ENCODE measurements around the gene MYO3B. TPM values are rescaled to one million over a fixed set of nuclear protein-coding genes. Genes with fewer than 3 reads are reported as not detected.

The MYO3B gene
- total and polyA plus RNA-seq, 8 donors, result 0.38 to 1.3 (median 0.52) TPM

DNA sequence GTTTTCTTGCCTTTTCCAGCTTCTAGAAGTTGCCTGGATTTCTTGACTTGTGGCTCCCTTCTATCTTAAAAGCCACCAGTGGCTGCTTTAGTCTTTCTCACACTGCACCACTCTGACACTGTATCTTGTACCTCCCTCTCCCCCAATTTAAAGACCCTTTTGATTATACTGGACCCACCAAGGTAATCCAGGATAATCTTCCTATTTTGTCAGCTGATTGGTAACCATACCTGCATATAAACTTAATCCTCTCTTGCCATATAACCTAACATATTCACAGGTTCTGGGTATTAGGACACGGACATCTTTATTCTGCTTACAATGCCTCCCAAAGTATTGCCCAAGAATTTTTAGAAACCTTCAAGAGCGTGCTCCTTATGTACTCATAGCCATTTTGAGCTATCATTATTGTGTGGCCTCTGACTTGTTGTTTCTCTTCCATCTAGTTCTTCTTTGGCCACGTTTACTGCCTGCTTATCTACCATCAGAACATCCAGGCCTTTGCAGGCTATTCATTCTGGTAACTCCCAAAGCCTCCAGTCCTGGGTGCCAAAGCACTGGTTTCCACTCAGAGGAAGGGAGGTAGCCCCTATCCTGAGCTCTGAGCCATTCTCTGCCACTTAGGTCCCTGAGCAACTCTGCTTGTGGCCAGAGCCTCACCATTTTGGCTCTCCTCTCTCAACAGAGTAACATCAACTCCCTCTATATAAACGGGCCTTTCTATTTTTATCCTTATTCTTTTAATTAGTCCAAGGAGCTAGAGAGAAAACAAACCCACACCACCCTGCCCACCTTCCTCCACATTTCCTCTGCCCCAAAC lies 70.8 kb downstream of the MYO3B start:
- FAIRE-seq (no peak), DNase-seq (no peak), ATAC-seq (no peak)
- Histone ChIP-seq H3K4me3 (no peak overlapping the region), H3K36me3 (no peaks in the 10 kb centered on the region), H3K4me1 (no peaks in the 10 kb centered on the region), H3K9me3 (no peaks in the 10 kb centered on the region), H3K27me3 (no peaks in the 10 kb centered on the region), H3K27ac (no peak overlapping the region)
- intact Hi-C loops (cut with DNase I), result no loop called here
- 57 to 72% methylated on average over 4 of the region's 4 CpGs for WGBS, 2 donors
- TF ChIP-seq, protein P1, sequence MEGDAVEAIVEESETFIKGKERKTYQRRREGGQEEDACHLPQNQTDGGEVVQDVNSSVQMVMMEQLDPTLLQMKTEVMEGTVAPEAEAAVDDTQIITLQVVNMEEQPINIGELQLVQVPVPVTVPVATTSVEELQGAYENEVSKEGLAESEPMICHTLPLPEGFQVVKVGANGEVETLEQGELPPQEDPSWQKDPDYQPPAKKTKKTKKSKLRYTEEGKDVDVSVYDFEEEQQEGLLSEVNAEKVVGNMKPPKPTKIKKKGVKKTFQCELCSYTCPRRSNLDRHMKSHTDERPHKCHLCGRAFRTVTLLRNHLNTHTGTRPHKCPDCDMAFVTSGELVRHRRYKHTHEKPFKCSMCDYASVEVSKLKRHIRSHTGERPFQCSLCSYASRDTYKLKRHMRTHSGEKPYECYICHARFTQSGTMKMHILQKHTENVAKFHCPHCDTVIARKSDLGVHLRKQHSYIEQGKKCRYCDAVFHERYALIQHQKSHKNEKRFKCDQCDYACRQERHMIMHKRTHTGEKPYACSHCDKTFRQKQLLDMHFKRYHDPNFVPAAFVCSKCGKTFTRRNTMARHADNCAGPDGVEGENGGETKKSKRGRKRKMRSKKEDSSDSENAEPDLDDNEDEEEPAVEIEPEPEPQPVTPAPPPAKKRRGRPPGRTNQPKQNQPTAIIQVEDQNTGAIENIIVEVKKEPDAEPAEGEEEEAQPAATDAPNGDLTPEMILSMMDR (IDR thresholded peaks at IDR 0.05), result no peak

DNA sequence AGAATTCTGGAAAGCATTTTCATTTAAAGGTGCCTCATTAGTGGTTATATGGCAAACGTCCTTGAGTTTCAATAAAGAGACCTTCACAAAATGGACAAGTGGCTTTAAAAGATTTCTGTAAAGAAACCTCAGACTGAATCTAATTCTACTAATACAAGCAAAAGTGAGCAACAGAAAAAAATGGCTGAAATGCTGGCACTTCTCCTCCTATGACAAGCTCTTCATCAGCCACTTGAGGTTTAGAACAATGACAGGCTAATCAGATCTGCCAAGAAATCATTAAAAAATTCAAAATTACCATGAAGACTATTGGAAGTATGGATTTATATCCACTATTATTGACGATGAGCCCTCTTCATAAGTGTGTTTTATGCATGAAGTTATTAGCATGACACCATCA lies 71.8 kb downstream of the MYO3B start:
- ATAC-seq, result no peak
- WGBS, 2 donors, result 42 to 64% methylated on average over 2 of the region's 2 CpGs
- Histone ChIP-seq H3K9me3 (no peaks in the 10 kb centered on the region), H3K4me1 (no peaks in the 10 kb centered on the region), H3K4me3 (no peak overlapping the region), H3K27ac (no peak overlapping the region), H3K27me3 (no peaks in the 10 kb centered on the region), H3K36me3 (no peaks in the 10 kb centered on the region)
- intact Hi-C loops (cut with DNase I), result no loop called here
- FAIRE-seq, result no peak
- no peak for DNase-seq
- TF ChIP-seq, protein P1 (IDR thresholded peaks at IDR 0.05), result no peak

DNA sequence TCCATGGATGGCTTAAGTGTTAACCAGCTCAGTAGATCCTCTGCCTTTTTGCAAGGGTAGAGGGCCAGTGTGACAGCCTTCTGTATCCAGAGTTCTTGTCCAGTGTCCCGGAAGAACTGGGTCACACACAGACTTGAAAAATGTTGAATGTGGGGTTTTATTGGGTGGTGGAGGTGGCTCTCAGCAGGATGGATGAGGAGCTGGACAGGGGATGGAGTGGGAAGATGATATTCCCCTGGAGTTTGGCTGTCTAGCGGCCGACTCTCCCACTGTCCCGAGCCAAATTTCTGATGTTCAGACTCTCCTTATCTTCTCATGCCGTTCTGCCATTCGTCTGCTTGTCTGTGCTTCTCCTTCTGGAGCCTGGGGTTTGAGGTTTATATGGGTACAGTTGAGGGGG lies 72.6 kb downstream of the MYO3B start:
- Histone ChIP-seq H3K27me3 (no peaks in the 10 kb centered on the region), H3K4me3 (no peak overlapping the region), H3K27ac (no peak overlapping the region), H3K9me3 (no peaks in the 10 kb centered on the region), H3K36me3 (no peaks in the 10 kb centered on the region), H3K4me1 (no peaks in the 10 kb centered on the region)
- intact Hi-C loops (cut with DNase I), result no loop called here
- WGBS, 2 donors, result 84 to 90% methylated on average over 6 of the region's 6 CpGs
- ATAC-seq (no peak), FAIRE-seq (no peak), DNase-seq (no peak)
- TF ChIP-seq, protein P1 (IDR thresholded peaks at IDR 0.05), result no peak

DNA sequence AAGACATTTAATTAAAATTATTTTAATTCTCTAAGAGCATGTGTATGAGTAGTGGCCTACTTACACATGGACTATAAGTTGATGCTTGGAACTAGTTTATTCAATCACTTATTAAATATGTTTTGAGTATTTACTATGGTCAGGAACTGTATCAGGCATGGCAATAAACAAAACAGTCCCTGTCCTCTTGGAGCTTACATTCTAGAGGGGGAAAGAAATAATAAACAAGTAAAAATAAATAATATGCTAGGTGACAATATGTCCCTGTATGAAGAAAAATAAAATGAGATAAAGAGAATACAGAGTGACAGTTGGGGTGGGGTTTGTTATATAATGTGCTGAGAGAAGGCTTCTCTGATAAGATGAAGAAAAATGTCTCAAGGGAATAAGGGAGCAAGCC lies 74.5 kb downstream of the MYO3B start:
- TF ChIP-seq, protein P1 (IDR thresholded peaks at IDR 0.05), result no peak

DNA sequence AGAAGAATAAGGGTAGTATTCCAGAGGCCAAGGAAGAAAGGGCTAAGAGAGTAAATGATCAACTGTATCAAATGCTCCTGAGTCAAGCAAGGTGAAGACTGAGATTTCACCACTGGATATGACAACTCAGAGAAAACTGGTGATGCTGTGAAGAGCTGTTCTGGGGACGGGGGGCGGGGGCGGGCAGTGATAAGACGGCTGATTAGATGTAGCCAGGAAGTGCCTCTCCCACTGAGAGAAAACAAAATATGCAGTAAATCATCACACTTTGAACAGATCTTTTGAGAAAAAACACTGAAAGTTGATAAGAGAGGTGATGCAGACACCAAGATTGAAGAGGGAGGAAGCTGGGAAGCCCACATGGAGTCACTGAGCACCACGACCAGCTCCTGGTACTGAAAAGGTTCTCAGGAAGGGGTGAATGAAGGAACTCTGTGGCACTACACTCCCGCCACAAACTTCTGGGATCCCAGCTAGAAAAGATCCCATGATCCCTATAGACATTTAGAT lies 75.8 kb downstream of the MYO3B start:
- intact Hi-C loops (cut with DNase I), result no loop called here
- H3K36me3 ChIP-seq, result no peaks in the 10 kb centered on the region
- ATAC-seq (no peak), FAIRE-seq (no peak), DNase-seq (no peak)
- no peaks in the 10 kb centered on the region for H3K27me3 ChIP-seq
- no peaks in the 10 kb centered on the region for H3K4me1 ChIP-seq
- TF ChIP-seq, protein P1 (IDR thresholded peaks at IDR 0.05), result no peak
- no peak overlapping the region for H3K27ac ChIP-seq
- no peaks in the 10 kb centered on the region for H3K9me3 ChIP-seq
- no peak overlapping the region for H3K4me3 ChIP-seq
- 39 to 76% methylated on average over 6 of the region's 6 CpGs for WGBS, 2 donors

More for the DNA sequence above, 74.5 kb downstream of the MYO3B start:
- intact Hi-C loops (cut with DNase I), result no loop called here
- Histone ChIP-seq H3K36me3 (no peaks in the 10 kb centered on the region), H3K27ac (no peak overlapping the region), H3K4me3 (no peak overlapping the region), H3K27me3 (no peaks in the 10 kb centered on the region), H3K4me1 (no peaks in the 10 kb centered on the region), H3K9me3 (no peaks in the 10 kb centered on the region)
- FAIRE-seq (no peak), DNase-seq (no peak), ATAC-seq (no peak)

Measured in pancreas (tissue), 10 donors.